C1 segment of cervical spinal cord (tissue), 14 donors: ENCODE results near the gene PYGB.

Source experiments
- DNase-seq, 14 donors: peaks; one replicate each; lab custom pipeline; 2025; lab: John Stamatoyannopoulos, UW

PYGB gene

GRCh38 chr20:25247956-25248785 lies at the start of gene PYGB:
PYGB (plus strand) TSS chr20:25248085; CDS start chr20:25248179, 94 bp downstream.
- peak in 13 of 14 donors; percentile 19 to 89 (median 78) for DNase-seq

GRCh38 chr20:25198663-25199383 lies 49.1 kb upstream of the PYGB start:
- DNase-seq = no peak

GRCh38 chr20:25199473-25200260 lies 48.2 kb upstream of the PYGB start:
- peak in 1 of 14 donors; percentile 33 for DNase-seq

- DNase-seq = no peak
These were observed 44.8 kb upstream of the PYGB start for GRCh38 chr20:25203089-25203488.

GRCh38 chr20:25203871-25204320 lies 44.0 kb upstream of the PYGB start:
- DNase-seq = no peak

GRCh38 chr20:25204550-25205276 lies 43.2 kb upstream of the PYGB start:
- DNase-seq = no peak

- DNase-seq = no peak
These were observed 42.4 kb upstream of the PYGB start for GRCh38 chr20:25205277-25206062.

GRCh38 chr20:25206063-25206403 lies 41.9 kb upstream of the PYGB start:
- DNase-seq = no peak

GRCh38 chr20:25206548-25206947 lies 41.3 kb upstream of the PYGB start:
- no peak for DNase-seq

- DNase-seq = no peak
These were observed 40.5 kb upstream of the PYGB start for GRCh38 chr20:25207149-25207959.

GRCh38 chr20:25207960-25208534 lies 39.8 kb upstream of the PYGB start:
- no peak for DNase-seq

GRCh38 chr20:25209400-25209799 lies 38.5 kb upstream of the PYGB start:
- DNase-seq = no peak

GRCh38 chr20:25209911-25210310 lies 38.0 kb upstream of the PYGB start:
- no peak for DNase-seq

GRCh38 chr20:25211273-25211672 lies 36.6 kb upstream of the PYGB start:
- no peak for DNase-seq

GRCh38 chr20:25212242-25212641 lies 35.6 kb upstream of the PYGB start:
- no peak for DNase-seq

- DNase-seq = no peak
These were observed 34.1 kb upstream of the PYGB start for GRCh38 chr20:25213566-25214425.

- DNase-seq = no peak
These were observed 33.5 kb upstream of the PYGB start for GRCh38 chr20:25214426-25214790.

- DNase-seq = no peak
These were observed 33.1 kb upstream of the PYGB start for GRCh38 chr20:25214819-25215218.
